CD1c-positive myeloid dendritic cell (primary cell): ENCODE measurements around the gene MTG2.
A peak's percentile ranks its signal among the peaks of the same experiment; 100 is the strongest.

ENCODE experiments used
- DNase-seq: peaks from one replicate; pipeline ENCODE4 v3.0.0-alpha.2; 2016; ENCODE audit errors: extremely low spot score

The MTG2 gene

DNA sequence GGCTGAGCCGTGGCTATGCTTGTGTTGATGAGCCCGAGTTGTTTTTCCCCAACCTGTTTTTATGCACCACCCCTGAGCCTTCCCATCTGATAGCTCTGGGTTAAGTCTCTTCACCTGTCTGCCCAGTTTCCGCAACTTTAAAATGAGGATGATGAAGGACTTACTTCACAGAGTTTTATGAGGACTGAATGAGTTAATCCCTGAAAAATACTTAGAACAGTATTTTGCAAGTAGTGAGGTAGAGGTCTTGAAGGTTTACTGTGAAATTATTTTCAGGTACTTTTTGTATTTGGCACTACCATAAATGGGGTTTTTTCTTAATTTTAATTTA is 3.2 kb downstream of the MTG2 start:
- no peak for DNase-seq

GRCh38 chr20:62186887-62187866 is 4.3 kb downstream of the MTG2 start:
- DNase-seq = peak; percentile 42

DNA sequence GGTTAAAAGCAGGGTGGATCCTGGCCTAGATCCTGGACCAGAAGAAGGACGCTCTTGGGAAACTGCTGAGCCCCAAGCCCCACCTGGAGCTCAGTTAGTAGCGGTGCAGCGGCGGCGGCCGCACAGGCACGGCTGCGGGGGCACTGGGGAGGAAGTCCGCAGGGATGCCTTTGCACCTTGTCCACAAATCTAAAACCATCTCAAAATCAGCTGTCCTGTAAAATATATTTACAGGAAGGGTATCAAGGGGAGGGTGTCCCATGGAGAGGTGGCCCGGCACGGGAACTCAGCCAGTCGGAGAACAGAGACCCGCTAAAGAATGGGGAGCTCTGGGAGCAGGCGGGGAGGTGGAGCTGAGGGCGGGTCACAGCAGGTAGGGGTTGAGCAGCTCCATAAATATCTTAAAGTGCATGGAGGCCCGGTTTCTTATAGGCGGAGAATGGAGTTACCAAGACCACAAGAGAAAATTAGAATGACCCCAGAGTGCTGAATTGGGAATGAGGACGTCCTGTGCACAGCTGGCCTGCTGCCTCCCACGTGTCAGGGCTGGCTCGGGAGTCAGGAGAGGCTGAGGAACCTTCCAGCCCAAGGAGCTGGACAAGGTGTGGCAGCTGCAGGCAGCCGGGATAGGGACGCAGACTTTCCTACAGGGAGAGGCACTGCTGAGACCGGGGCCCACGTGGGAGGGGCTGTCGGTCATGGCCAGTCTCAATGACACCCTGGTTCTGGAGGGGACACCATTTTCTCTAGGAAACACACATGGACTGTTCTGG is 8.0 kb downstream of the MTG2 start:
- no peak for DNase-seq

DNA sequence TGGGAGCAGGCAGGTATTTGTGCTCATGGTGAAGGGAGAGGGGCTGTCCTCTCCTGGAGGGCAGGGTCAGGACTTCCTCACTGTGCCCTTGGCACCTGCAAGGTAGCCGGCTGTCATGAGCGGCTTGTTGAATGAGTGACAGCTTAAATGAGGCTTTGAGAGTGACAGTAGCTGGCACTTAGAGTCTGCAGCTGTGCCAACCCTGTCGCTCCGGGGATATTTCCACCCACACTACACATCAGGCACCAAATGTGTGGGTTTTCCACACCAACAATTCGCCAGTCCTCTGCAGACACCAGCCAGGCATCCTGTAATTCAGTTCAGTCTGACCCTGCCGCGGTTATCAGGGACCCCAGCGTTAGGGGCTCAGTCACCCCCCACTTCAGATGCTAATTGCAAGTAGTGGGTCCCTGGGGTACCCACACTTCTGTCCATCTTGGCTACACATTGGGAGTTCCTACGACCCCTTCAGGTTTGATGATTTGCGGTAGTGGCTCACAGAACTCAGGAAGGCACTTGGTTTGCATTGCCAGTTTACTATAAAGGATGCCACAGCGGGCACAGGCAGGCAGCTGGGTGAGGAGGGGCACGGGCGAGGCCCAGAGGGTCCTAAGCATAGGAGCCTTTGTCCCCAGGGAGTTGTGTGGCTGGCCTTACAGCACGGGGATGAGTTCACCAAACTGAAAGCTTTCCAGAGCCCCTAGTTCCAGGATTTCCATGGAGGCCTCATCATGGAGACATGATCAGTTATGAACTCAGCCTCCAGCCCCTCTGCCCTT is 9.1 kb downstream of the MTG2 start:
- DNase-seq = no peak

GRCh38 chr20:62192635-62193034 is 9.8 kb downstream of the MTG2 start:
- DNase-seq = no peak

DNA sequence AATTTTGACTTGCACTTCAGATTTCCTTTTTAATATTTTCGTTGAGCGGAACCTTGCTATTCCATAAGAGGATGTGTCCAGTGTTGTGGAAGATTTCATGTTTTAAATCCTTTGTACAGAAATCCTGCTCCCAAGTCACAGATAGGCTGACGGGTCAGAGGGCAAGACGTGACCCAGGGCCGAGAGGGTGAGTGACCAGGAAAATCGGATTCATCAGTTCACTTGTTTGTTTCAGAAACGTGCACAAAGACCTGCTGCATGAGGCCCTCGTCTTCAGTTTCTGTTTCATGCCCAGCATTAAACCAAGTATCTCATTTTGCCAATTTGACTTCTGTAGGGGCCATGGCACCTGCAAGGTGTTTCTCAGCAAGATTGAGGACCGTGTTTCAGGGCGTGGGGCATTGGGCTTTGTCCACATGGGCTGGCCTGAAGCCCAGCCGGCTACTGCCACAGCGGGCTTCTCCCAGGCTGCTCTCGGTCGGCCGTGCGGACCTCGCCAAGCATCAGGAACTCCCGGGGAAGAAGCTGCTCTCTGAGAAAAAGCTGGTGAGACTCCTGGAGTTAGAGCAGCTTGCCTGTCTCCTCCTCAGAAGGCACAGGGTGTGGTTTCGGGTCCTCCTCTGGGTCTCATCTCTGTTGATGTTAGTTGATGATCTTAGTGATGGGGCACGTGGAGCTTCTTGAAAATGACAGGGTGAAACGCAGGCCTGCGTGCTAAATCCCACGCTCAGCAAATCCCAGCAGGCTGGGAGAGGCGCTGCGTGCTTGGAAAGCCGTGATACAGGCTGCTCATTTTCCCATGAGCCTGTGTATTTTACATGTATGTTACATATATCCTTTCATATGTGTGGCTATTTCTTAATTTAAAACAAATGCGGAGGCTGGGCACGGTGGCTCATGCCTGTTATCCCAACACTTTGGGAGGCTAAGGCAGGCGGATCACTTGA is 10.5 kb downstream of the MTG2 start:
- DNase-seq = no peak

- DNase-seq = no peak
Measured at GRCh38 chr20:62195075-62195405, 12.2 kb downstream of the MTG2 start.

- no peak for DNase-seq
Measured at GRCh38 chr20:62195736-62196135, 12.9 kb downstream of the MTG2 start.

DNA sequence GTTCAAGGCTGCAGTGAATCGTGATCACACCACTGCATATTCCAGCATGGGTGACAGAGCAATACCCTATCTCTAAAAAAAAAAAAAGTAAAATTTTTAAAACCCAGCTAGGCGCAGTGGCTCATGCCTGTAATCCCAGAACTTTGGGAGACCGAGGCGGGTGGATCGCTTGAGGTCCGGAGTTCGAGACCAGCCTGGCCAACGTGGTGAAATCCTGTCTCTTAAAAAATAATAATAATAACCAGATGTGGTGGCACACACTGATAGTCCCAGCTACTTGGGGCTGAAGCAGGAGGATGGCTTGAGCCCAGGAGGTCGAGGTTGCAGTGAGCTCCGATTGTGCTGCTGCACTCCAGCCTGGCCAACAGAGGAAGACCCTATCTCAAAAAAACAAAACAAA is 13.5 kb downstream of the MTG2 start:
- DNase-seq = no peak

- DNase-seq = no peak
Measured at GRCh38 chr20:62197311-62197710, 14.5 kb downstream of the MTG2 start.

GRCh38 chr20:62197801-62198200 is 15.0 kb downstream of the MTG2 start:
- DNase-seq = no peak

- DNase-seq = no peak
Measured at GRCh38 chr20:62198496-62198895, 15.7 kb downstream of the MTG2 start.

DNA sequence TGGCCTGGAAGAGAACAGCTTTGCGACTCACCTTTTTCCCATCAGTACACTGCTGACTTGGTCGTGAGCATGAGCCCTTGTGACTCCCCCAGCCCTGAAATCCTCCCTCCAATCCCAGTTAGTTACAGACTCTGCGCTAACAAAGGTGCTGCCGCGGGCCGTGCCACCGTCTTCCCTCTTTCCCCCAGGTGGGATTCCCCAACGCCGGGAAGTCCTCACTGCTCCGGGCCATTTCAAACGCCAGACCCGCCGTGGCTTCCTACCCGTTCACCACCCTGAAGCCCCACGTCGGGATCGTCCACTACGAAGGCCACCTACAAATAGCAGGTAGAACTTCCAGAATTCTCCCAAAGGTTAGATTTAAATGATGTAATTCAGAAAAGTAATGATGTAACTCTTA is 16.1 kb downstream of the MTG2 start:
- no peak for DNase-seq

GRCh38 chr20:62200491-62201172 is 17.8 kb downstream of the MTG2 start:
- DNase-seq = no peak

- DNase-seq = no peak
Measured at GRCh38 chr20:62201173-62202082, 18.6 kb downstream of the MTG2 start.

- DNase-seq = no peak
Measured at GRCh38 chr20:62202083-62202395, 19.2 kb downstream of the MTG2 start.

- no peak for DNase-seq
Measured at GRCh38 chr20:62202676-62203377, 20.0 kb downstream of the MTG2 start.

- no peak for DNase-seq
Measured at GRCh38 chr20:62203378-62204030, 20.7 kb downstream of the MTG2 start.
